IPS-18c (cell line): ENCODE results near the gene FAM174B.
"Not testable (repeated sequence)": the region's sequence is repeated elsewhere in the genome, so short reads cannot be mapped to it uniquely, and the experiment has no call there.

Source experiments
- H3K4me3 ChIP-seq: 2 replicates; pipeline ENCODE4 v1.7.0; 2013; ENCODE audit warnings: low read depth, mild to moderate bottlenecking, low read length, moderate library complexity; ENCODE audit not compliant: insufficient read depth
- H3K9me3 ChIP-seq: one replicate; pipeline ENCODE4 v1.6.1; 2013; ENCODE audit warnings: mild to moderate bottlenecking, low read length, moderate library complexity; ENCODE audit not compliant: control insufficient read depth, insufficient read depth

Gene FAM174B

DNA sequence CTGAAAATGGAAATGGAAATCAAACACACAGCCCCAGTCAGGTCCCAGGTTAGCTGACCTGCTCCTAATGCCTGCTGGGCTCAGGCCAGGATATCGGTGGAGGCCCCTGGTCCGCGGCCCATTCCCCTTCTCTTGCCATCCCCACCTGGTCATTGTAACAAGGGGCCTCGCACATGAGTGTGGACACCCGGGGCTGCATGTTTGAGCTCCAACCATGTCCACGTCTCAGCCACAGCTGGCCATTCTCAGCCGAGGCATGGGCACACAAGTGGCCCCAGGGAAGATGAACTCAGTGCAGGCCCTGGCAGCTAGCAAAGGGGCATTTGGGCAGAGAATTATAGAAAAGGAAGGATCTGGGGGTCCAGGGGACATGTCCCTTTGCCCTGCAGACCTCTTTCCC lies 41.7 kb downstream of the FAM174B start:
- Histone ChIP-seq H3K4me3 (no peak overlapping the region), H3K9me3 (no peaks in the 10 kb centered on the region)

GRCh38 chr15:92612891-92613290 lies 42.7 kb downstream of the FAM174B start:
- Histone ChIP-seq H3K9me3 (no peaks in the 10 kb centered on the region), H3K4me3 (no peak overlapping the region)

DNA sequence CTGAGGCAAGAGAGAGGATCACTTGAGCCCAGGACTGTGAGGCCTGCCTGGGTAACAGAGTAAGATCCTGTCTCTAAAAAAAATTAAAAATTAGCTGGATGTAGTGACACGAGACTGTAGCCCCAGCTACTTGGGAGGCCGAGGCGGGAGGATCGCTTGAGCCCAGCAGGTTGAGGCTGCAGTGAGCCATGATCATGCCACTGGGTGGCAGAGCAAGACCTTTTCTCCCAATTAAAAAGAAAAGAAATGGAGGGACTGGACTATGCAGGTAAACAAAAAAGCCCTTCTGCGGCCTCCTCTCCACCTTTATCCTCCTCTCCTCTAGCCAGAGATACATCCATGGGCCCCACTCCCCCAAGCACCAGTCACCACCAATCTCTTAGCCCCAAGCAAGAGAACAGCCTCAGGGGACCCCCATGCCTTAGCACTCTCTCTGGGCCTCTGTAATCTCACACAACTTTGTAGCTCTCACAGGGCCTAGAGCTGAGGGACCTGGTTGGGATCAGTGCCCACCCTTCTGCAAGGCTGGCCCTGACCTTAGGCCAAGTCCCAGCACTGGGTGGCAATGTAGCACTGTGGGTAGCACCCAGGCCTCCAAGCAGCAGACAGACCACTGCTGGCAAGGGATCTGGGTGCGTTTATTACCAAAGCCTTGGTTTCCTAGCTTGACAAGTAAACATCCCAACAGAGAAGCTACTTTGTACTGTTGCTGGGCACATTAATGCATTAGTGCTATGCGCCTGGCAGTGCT lies 43.4 kb downstream of the FAM174B start:
- no peak overlapping the region for H3K4me3 ChIP-seq
- H3K9me3 ChIP-seq, result no peaks in the 10 kb centered on the region

DNA sequence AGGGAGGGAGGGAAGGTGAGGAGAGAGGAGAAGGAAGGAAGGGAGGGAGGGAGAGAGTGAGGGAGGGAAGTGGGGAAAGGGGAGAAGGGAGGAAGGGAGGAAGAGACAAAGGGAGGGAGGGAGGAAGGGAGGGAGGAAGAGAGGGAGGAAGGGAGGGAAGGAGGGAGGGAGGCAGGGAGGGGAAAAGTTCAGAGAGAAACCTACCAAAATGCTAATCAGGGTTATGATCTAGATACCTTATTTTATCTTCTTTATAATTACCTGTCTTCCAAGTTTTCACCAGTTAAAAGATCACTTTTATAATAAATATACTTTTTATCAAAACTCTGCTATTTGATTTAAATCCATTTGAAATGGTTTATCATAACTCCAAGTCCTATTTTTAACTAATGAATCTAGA lies 44.4 kb downstream of the FAM174B start:
- no peak overlapping the region for H3K4me3 ChIP-seq
- H3K9me3 ChIP-seq, result peaks cover 2% of the 10 kb centered on the region

- Histone ChIP-seq H3K9me3 (peaks cover 4% of the 10 kb centered on the region), H3K4me3 (no peak overlapping the region)
Observed at GRCh38 chr15:92610101-92610520, 45.5 kb downstream of the FAM174B start.

DNA sequence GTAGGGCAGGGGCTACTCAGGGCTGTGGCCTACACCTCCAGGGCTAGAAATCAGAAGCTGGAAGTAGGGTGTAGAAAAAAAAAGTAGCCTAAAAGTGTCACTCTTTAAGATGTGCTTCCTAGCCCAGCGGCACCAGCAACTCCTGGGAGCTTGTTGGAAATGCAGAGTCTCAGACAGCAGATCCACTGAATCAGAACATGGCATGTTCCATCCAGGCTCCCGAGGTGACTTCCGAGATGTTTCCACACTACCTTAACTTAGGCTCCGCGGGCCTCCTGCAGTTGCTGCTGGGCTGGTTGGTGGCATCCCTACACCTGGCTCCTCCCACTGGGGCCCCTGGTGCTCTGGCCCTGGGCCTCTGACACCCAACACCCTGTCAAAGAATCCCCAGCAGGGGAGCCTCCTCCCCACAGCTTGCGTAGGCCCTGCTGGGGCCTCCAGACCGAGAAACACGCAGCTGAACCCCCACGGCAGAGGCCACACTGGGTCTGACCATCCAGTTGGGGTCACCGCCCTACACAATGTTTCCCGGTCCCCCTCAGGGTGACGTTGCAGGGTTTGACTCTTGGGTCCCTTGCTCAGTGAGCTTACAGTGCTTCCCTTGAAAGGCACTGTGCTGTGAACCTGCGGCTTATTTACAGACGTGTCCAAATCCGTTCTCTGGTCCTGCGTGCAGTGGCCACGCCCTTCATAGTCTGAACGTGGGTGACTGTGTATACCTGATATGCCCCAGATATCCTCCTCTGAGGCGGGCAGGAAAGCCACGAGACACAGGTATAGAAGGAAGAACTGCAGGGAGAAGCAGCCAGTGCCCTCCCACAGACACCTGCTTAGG lies 46.5 kb downstream of the FAM174B start:
- Histone ChIP-seq H3K4me3 (no peak overlapping the region), H3K9me3 (peaks cover 4% of the 10 kb centered on the region)

DNA sequence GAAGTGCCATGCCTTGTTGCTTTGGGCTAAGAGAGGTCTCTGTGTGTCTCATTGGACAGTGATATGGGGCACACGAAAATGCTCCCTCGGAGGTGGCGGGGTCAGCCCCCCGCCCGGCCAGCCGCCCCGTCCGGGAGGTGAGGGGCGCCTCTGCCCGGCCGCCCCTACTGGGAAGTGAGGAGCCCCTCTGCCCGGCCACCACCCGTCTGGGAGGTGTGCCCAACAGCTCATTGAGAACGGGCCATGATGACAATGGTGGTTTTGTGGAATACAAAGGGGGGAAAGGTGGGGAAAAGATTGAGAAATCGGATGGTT lies 48.8 kb downstream of the FAM174B start:
- H3K4me3 ChIP-seq, H3K9me3 ChIP-seq: not testable (repeated sequence)

DNA sequence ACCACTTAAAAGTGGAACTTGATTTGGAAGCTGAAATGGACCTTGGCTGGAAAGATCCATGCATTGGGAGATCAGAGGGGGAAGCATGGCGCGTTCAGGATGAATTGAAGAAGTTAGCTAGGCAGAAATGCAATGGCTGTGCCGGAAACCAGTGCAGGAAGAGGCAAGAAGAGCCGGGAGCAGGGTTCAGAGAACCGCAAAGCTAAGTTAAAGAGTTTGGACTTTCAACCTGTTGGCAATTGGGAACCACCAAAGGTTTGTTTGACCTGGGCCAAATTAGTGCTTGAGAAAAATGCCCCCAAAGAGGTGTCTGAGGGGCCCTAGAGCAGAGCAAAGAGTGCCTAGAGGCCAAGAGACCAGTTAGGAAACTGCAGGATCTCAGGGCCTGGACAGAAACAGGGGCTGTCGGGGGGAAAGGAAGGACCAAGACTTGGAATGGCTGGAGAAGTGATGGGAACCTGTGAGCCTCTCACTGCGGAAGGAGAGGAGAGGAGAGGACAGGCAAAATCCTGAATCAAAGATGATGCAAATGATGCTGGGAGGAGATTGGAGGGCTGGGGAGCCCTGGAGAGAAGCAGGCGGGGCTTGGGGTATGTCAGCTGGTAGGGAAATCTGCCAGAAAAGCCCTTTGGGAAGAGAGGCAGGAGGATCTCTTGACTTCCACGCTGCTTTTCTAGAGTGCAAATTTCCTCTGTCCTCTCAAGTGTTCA lies 49.3 kb downstream of the FAM174B start:
- Histone ChIP-seq H3K9me3 (peaks cover 4% of the 10 kb centered on the region), H3K4me3 (no peak overlapping the region)

- H3K4me3 ChIP-seq, result no peak overlapping the region
- peaks cover 4% of the 10 kb centered on the region for H3K9me3 ChIP-seq
Observed at GRCh38 chr15:92605225-92605944, 50.2 kb downstream of the FAM174B start.

GRCh38 chr15:92603743-92604470 lies 51.7 kb downstream of the FAM174B start:
- Histone ChIP-seq H3K9me3 (peaks cover 4% of the 10 kb centered on the region), H3K4me3 (no peak overlapping the region)

DNA sequence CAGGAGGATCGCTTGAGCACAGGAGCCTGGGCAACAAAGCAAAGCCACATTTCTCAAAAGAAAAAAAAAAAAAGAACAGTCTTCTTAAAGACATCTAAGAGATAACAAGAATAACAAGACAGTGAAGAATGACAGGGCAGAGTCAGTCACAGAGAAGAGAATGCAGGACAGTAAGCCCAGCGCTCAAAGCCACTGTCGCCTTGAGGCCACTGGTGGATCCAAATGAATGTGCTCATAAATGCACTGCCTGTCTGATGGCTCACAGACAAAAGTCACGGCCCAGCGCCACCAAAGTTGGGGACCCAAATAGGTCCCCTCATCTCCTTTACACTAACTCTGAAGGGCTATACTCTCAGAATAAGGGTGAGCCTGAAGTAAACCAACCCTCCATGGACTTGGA lies 52.3 kb downstream of the FAM174B start:
- no peak overlapping the region; the same call in 1 of the 2 replicates for H3K4me3 ChIP-seq
- peaks cover 4% of the 10 kb centered on the region for H3K9me3 ChIP-seq

DNA sequence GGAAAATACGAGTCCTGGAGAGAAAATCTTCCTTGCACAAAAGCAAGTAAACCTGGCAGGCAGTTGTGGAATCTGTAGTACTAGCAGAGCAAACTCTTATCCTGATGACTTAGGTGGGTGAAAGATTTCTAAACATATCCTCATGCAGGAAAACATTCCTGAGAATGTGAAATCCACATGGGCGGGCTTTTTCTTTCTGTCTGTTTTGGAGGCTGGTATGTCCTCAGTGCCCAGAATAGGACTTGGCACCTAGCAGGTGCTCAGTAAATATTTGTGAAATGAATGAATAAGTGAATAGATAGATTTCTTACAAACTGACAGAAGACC lies 53.3 kb downstream of the FAM174B start:
- H3K4me3 ChIP-seq, result no peak overlapping the region
- H3K9me3 ChIP-seq, result peaks cover 4% of the 10 kb centered on the region

GRCh38 chr15:92601592-92602266 lies 53.8 kb downstream of the FAM174B start:
- H3K4me3 ChIP-seq, result no peak overlapping the region
- peaks cover 4% of the 10 kb centered on the region for H3K9me3 ChIP-seq

GRCh38 chr15:92600856-92601255 lies 54.7 kb downstream of the FAM174B start:
- Histone ChIP-seq H3K9me3 (no peaks in the 10 kb centered on the region), H3K4me3 (no peak overlapping the region)

DNA sequence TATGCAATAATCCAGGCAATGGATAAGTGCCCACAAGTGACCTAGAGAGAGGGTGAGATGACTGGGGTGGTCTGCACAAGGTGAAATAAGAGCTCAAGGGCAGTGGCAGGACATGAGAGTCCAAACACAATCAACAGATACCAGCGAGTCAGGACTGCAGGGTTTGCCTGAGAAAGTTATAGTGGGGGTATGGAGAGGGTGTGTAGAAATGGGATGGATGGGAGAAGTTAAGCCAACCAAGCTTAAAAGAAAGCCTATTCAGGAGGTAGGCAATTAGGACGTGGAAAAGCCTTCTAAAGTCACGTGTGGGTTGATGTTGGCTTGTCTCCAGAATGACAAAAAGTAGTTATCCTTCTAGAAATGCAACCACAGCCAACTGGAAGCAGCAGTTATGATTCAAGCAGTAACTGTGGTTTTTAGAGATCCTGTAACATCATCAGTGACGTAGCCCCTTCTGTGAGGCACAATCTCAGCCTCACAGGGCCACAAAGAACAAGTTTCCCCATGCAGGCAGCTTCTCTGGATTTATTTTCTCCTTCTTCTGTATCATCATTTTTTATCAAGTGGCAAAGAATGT lies 56.1 kb downstream of the FAM174B start:
- no peak overlapping the region for H3K4me3 ChIP-seq

GRCh38 chr15:92597548-92597947 lies 58.0 kb downstream of the FAM174B start:
- H3K9me3 ChIP-seq, result no peaks in the 10 kb centered on the region

More for the DNA sequence above, 56.1 kb downstream of the FAM174B start:
- no peaks in the 10 kb centered on the region for H3K9me3 ChIP-seq

More at GRCh38 chr15:92597548-92597947, 58.0 kb downstream of the FAM174B start:
- H3K4me3 ChIP-seq, result no peak overlapping the region
